AG09309 (cell line): ENCODE data around the gene COPS7A.

Experiments
- DNase-seq: peaks from one replicate; pipeline ENCODE4 v3.0.0-alpha.2; 2010; ENCODE audit warnings: low read depth
- H3K4me3 ChIP-seq: 2 replicates; pipeline ENCODE4 v1.5.1; 2011; ENCODE audit warnings: mild to moderate bottlenecking, low read depth, low read length, moderate library complexity; ENCODE audit not compliant: control insufficient read depth
- TF ChIP-seq, protein P1 (sequence below): IDR thresholded peaks from 2 replicates; pipeline ENCODE4 v1.5.1; 2011; ENCODE audit warnings: mild to moderate bottlenecking, low read depth, low read length, inconsistent platforms; ENCODE audit not compliant: insufficient read depth, control insufficient read depth; ENCODE audit errors: missing control alignments

The COPS7A gene, protein sequence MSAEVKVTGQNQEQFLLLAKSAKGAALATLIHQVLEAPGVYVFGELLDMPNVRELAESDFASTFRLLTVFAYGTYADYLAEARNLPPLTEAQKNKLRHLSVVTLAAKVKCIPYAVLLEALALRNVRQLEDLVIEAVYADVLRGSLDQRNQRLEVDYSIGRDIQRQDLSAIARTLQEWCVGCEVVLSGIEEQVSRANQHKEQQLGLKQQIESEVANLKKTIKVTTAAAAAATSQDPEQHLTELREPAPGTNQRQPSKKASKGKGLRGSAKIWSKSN

DNA sequence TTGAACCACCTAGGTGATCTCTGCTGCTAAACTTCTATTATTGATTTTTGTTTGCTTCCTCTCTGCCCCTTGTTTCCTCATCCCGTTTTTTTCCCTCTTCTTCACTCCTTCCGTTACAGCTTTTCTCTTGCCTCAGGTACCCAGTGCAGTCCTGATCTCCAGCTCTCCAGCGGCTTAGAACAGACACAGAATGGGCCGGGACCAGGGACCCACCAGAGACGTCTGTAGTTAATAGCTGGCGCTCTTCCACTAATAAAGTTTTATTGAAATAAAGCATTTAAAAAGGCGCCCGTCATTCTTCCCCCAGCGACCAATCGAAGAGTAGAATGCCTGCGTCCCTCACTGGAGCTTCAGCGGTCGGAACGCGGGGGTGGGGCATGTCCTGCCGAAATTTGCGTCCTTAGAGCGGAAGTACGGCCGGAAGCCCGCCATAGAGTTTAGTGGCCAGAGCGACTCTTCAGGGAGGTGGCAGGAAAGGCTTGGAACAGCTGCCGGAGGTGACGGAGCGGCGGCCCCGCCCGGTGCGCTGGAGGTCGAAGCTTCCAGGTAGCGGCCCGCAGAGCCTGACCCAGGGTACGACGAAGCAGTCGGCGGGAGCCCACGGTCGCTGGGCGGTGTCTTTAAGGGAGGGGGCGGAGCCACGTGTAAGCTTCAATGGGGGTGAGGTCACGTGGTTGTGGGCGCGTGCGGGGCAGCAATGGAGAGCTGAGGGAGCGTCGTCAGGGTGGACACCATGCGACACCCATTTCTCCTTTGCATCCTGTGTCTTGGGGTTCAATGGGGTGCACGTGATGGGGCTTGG lies at the start of gene COPS7A:
COPS7A (plus strand) TSS at position 440 of the 802 bp plus-strand sequence. CDS start 611 bp downstream, outside the sequence.
- TF ChIP-seq, protein P1, sequence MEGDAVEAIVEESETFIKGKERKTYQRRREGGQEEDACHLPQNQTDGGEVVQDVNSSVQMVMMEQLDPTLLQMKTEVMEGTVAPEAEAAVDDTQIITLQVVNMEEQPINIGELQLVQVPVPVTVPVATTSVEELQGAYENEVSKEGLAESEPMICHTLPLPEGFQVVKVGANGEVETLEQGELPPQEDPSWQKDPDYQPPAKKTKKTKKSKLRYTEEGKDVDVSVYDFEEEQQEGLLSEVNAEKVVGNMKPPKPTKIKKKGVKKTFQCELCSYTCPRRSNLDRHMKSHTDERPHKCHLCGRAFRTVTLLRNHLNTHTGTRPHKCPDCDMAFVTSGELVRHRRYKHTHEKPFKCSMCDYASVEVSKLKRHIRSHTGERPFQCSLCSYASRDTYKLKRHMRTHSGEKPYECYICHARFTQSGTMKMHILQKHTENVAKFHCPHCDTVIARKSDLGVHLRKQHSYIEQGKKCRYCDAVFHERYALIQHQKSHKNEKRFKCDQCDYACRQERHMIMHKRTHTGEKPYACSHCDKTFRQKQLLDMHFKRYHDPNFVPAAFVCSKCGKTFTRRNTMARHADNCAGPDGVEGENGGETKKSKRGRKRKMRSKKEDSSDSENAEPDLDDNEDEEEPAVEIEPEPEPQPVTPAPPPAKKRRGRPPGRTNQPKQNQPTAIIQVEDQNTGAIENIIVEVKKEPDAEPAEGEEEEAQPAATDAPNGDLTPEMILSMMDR = no peak
- peak within 1 kb of the TSS; percentile 73 for H3K4me3 ChIP-seq

DNA sequence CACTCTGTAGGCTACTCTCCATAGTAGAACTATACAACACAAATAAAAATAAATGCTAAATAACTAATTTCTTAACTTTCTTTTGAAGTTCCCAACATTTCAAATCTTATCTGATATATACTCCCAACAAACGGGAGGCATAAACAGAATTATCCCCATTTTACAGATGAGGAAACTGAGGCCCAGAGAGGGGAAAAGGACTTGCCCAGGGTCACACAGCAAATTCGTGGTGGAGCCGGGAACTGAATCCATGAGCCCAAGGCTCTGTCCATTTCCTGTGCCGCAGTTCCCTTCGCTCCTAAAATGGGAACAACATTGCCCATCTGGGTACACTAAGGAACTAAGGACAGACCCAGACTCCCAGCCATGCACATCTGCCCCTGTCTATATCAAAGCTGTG lies 46.9 kb upstream of the COPS7A start:
- no peak overlapping the region for H3K4me3 ChIP-seq
- TF ChIP-seq, protein P1 = no peak
- no peak for DNase-seq

More for the DNA sequence above, at the start of gene COPS7A:
- DNase-seq = peak; percentile 89

DNA sequence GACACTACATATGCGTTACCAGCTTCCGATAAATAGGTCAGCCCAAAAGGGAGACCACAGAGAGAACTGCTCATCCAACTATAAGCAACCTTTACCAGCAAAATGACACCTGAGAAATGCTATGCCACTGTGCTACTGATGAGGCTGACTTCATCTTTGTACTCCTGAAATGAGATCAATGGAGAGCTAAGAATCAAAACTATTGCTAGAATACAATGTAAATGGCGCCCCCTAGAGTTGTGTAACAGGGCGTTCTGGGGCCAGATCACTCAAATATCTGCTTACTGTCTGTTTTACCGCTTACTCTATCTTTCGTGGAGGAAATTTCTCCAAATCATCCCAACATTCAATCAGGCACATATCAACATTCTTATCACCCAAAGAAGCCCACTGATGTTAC lies 39.2 kb upstream of the COPS7A start:
- DNase-seq = no peak
- TF ChIP-seq, protein P1 = peak; percentile 37
- no peak overlapping the region for H3K4me3 ChIP-seq

DNA sequence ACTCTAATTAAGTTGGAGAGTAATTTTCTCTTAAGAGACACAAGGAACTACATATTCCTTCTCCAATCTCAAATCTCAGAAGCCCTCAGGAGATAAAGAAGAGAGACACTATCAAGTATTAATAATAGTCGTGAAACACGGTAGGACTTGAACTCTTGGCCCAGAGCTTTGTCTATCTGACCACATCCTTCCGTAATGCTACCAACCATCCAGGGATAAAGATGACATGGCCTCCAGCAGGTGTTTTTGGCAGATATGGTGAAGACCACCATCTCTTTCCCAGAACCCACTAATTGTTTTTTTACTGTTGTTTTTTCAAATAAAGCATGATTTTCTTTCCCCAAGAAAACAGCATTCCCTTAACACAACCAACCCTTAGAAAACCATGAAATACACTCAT lies 38.0 kb upstream of the COPS7A start:
- no peak for DNase-seq
- H3K4me3 ChIP-seq = no peak overlapping the region
- TF ChIP-seq, protein P1 = no peak

DNA sequence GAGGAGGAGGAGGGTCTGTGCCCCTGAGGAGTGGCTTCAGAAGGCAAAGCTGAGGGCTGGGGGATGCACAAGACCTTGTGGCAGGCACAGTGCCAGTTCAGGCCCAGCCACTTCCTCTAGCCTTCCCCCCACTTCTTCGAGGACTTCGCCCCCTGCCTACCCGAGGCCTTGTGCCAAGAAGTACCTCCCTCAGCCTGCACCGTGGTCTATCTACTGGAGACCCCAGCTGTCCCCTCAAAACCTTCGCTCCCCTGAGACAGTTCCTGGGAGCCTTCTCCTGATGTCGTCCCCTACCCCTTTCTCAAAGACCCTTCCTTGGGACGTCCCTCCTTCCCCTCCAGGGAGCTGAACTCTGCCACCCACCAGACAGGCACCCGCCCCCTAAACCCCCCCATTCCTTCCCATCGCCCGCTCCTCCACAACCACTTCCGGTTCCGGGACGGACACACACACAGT lies 35.3 kb upstream of the COPS7A start:
- DNase-seq = no peak
- TF ChIP-seq, protein P1 = no peak
- peak overlapping the region; percentile 88 for H3K4me3 ChIP-seq

DNA sequence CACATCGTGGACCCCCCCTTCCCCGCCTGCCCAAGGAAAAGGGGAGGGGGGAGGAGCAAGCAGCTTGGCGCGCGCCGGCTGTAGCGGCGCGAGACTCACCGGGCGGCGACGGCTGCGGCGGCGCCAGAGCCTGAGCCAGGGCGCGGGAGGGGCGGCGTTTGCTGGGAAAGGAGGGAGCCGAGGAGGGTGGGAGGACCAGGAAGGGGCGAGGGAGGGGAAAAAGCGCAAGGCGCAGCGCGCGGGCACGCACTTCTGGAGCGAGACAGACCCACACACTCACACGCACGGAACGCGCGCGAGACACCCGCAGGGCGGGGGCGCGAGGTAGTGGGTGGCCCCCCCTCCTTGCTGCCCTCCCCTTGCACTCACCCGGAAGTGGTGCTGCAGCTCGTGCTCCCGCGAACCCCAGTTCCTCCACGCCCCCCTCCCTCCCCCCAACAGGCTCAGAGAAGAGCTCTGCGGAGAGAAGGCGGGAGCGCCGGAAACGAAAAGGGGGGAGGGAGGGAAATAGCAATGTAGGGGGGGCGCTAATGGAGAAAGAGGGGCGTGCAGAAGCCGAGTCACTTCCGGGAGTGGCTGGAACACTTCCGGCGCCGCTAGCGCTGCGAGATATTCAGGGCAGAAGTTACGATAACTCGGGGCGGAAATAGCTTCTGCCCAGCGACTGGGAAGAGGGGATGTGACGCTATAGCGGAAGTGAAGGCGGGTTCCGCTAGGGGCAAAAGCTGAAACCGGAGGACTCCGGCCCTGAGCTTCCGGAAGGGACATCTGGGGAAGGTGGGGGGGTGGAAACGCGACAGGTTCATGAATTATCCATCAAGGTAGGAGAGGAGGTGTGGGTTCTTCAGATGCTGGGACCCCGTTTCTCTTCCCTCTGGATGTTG lies 34.6 kb upstream of the COPS7A start, which contains the start of gene ZNF384:
ZNF384 (minus strand) TSS at position 377 of the 884 bp plus-strand sequence. CDS start 9,855 bp downstream, outside the sequence.
- peak; percentile 98 for DNase-seq
- peak within 1 kb of the TSS; percentile 88 for H3K4me3 ChIP-seq
- TF ChIP-seq, protein P1 = no peak
